ENCODE data around the gene RALGAPB. TPM values are rescaled to one million over a fixed set of nuclear protein-coding genes. Genes with fewer than 3 reads are reported as not detected.

RALGAPB gene
- polyA plus RNA-seq, 1 of the 3 experiments (the other 2 are of a cell fraction): 10.8 TPM

GRCh38 chr20:38471987-38472512, 593 bp upstream of the RALGAPB start:
- 27% methylated on average over 12 of the region's 12 CpGs for WGBS (ENCODE audit: low lambda C conversion rate)
- peak overlapping the region; percentile 98 for H2AFZ ChIP-seq (ENCODE audit: low read depth)
- CTCF ChIA-PET: interaction anchor here (0.8 to 4.6 kb wide), 12 partner anchors 7 to 127 kb away, joined by 3 to 46 read pairs (median 4); partner anchors contain the start of gene SNHG17
- H3K27me3 ChIP-seq (ENCODE audit: insufficient read depth): no peaks in the 10 kb centered on the region
- H3F3A ChIP-seq (replicated peaks; ENCODE audit: insufficient read depth): no peaks in the 10 kb centered on the region
- peaks cover 0 to 17% of the 10 kb centered on the region in 2 experiments; a peak in 2 of 4 replicates for H3K4me1 ChIP-seq (ENCODE audit: control insufficient read depth in 1 of 2, insufficient read depth in 2 of 2, low read depth in 1 of 2, low read length in 1 of 2)
- H3K79me2 ChIP-seq (ENCODE audit: insufficient read depth): peaks cover 42% of the 10 kb centered on the region
- TF ChIP-seq MEF2A (IDR thresholded peaks at IDR 0.05; ENCODE audit: borderline replicate concordance, low read depth) (no peak), MAX (IDR thresholded peaks at IDR 0.05; ENCODE audit: low read depth) (no peak), EP300 (IDR thresholded peaks at IDR 0.05; ENCODE audit: borderline replicate concordance in 1 of 2, low read depth in 1 of 2, low read length in 1 of 2) (no peak), IRF3 (IDR thresholded peaks at IDR 0.05; ENCODE audit: low read depth, low read length) (no peak), EZH2phosphoT487 (IDR thresholded peaks at IDR 0.05; ENCODE audit: borderline replicate concordance, low read depth) (no peak), RCOR1 (IDR thresholded peaks at IDR 0.05; ENCODE audit: low read length) (no peak), JUND (IDR thresholded peaks at IDR 0.05) (no peak)
- DNase-seq: no peak
- H3K27ac ChIP-seq (ENCODE audit: low read depth in 2 of 2, low read length in 1 of 2): no peak overlapping the region
- no peaks in the 10 kb centered on the region for H3K36me3 ChIP-seq (replicated peaks in 1 of 2; ENCODE audit: control insufficient read depth in 1 of 2, insufficient read depth in 2 of 2, low read length in 1 of 2)
- peak overlapping the region; percentile 65 for H3K4me2 ChIP-seq
- H4K20me1 ChIP-seq (ENCODE audit: insufficient read depth): peaks cover 35% of the 10 kb centered on the region
- no peaks in the 10 kb centered on the region for H3K9me2 ChIP-seq
- H3K9ac ChIP-seq: peak overlapping the region; percentile 1; the same call in 1 of the 2 replicates
- H3K9me3 ChIP-seq: no peaks in the 10 kb centered on the region
- H3K4me3 ChIP-seq (ENCODE audit: low read depth in 2 of 2, low read length in 1 of 2): peak overlapping the region; percentile 79 to 89
- POLR2A ChIA-PET: interaction anchor here (1.0 to 2.4 kb wide), 5 partner anchors 25 to 41 kb away, joined by 3 to 22 read pairs (median 3); partner anchors contain the start of gene SNHG17

- peak overlapping the region; percentile 65 to 86; a peak in 3 of 4 replicates for H3K27ac ChIP-seq (ENCODE audit: low read depth in 2 of 2, low read length in 1 of 2)
- H3K4me3 ChIP-seq (ENCODE audit: low read depth in 2 of 2, low read length in 1 of 2): peak overlapping the region; percentile 79 to 89
- no peaks in the 10 kb centered on the region for H3F3A ChIP-seq (replicated peaks; ENCODE audit: insufficient read depth)
- TF ChIP-seq TCF12 (IDR thresholded peaks at IDR 0.05): no peak
- TF ChIP-seq JUND (IDR thresholded peaks at IDR 0.05): no peak
- no peak for TF ChIP-seq PBX3 (IDR thresholded peaks at IDR 0.05)
- peak; percentile 34 for TF ChIP-seq CTCF (IDR thresholded peaks at IDR 0.05)
- no peak for TF ChIP-seq TAF1 (IDR thresholded peaks at IDR 0.05; ENCODE audit: borderline replicate concordance, low read depth, low read length)
- TF ChIP-seq RAD21 (IDR thresholded peaks at IDR 0.05; ENCODE audit: low read length): peak; percentile 27; the same call in 1 of the 2 replicates
- no peak for TF ChIP-seq NFIC (IDR thresholded peaks at IDR 0.05; ENCODE audit: borderline replicate concordance)
- no peaks in the 10 kb centered on the region for H3K9me2 ChIP-seq
- peak overlapping the region; percentile 66 for H3K4me2 ChIP-seq
- ChIA-PET CTCF (interaction anchor here (1.1 to 4.6 kb wide), 9 partner anchors 10 to 40 kb away, joined by 3 to 46 read pairs (median 7); partner anchors contain the start of gene SNHG17), POLR2A (interaction anchor here (0.7 to 2.4 kb wide), 4 partner anchors 26 to 193 kb away, joined by 3 to 22 read pairs (median 12); partner anchors contain the start of gene SNHG17)
- H4K20me1 ChIP-seq (ENCODE audit: insufficient read depth): peaks cover 48% of the 10 kb centered on the region
- H3K27me3 ChIP-seq (ENCODE audit: insufficient read depth): no peaks in the 10 kb centered on the region
- peak overlapping the region; percentile 68 for H3K9ac ChIP-seq
- no peaks in the 10 kb centered on the region for H3K36me3 ChIP-seq (replicated peaks in 1 of 2; ENCODE audit: control insufficient read depth in 1 of 2, insufficient read depth in 2 of 2, low read length in 1 of 2)
- H3K9me3 ChIP-seq: no peaks in the 10 kb centered on the region
- H3K4me1 ChIP-seq (ENCODE audit: control insufficient read depth in 1 of 2, insufficient read depth in 2 of 2, low read depth in 1 of 2, low read length in 1 of 2): peaks cover 0 to 17% of the 10 kb centered on the region in 2 experiments; a peak in 2 of 4 replicates
- H3K79me2 ChIP-seq (ENCODE audit: insufficient read depth): peaks cover 56% of the 10 kb centered on the region
- WGBS (ENCODE audit: low lambda C conversion rate): 10% methylated on average over 10 of the region's 10 CpGs
- no peak overlapping the region for H2AFZ ChIP-seq (ENCODE audit: low read depth)
- no peak for DNase-seq
These were observed 738 bp downstream of the RALGAPB start for GRCh38 chr20:38473367-38473795.

All from SK-N-SH (cell line).